Hematopoietic multipotent progenitor cell treated with erythropoietin and hydrocortisone succinate and interleukin-3 and kit ligand, for 6 days (in vitro differentiated cells): ENCODE measurements around the gene RFPL3.
A peak's percentile ranks its signal among the peaks of the same experiment; 100 is the strongest.
"Not testable (repeated sequence)": the region's sequence is repeated elsewhere in the genome, so short reads cannot be mapped to it uniquely, and the experiment has no call there.

ENCODE experiments used
- DNase-seq: peaks from one replicate; pipeline ENCODE4 v3.0.0-alpha.2; 2015

The RFPL3 gene

DNA sequence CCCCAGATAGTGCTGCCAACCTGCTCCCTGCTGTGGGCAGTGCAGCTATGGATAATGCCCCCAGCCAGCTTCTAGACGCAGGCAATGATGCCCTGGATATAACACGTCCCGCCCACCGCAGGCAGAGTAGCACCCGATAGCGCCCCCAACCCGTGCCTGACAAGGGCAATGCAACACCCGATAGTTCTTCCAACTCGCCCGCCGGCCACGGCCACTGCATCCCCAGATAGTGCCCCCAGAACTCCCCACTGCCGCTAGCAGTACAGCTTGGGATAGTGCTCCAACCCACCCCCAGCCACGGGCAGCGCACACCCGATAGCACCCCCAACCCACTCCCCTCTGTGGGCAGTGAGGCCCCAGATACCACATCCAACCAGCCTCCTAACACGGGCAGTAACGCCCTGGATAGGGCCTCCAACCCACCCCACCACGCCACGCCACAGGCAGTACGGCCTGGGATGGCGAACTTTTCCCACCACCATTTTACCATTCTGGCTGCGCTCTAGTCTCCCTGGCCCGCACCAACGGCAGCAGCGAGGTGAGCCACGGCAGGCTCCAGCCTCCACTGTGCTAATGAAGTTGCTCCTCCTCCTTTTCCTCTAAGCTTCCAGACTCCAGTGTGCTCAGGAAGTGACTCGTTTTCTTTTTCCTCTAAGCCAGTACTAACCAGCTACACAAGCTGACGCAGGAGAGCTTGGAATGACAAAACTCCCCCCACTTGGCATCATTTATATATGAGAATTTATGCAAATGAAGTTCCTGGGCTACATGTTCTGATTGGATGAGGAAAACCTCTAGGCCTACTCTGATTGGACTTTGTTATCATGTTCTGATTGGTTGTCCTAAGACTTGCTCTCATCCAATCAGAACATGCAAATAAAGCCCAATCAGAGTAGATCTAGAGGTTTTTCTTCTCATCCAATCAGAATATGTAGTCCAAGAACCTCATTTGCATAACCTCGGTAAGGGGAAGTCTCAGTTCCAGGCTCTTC lies 3.0 kb upstream of the RFPL3 start:
- DNase-seq: no peak

DNA sequence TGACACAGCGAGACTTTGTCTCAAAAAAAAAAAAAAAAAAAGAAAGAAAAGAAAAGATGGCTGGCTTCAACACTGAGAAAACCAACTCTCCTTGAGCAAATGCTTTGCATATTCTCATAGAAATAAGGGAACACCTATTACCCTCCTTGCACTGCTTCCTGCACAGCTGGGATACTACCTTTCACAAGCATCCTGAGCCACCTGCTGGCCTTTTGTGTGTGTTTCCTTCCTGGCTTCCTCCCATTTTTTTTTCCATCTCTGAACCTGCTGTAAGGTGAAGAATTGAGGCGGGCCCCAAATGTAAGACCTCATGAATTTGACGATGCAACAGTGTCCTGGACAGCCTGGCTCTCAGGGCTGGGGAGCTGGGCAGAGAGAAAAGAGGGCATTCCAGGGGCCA lies 1.9 kb upstream of the RFPL3 start:
- no peak for DNase-seq

DNA sequence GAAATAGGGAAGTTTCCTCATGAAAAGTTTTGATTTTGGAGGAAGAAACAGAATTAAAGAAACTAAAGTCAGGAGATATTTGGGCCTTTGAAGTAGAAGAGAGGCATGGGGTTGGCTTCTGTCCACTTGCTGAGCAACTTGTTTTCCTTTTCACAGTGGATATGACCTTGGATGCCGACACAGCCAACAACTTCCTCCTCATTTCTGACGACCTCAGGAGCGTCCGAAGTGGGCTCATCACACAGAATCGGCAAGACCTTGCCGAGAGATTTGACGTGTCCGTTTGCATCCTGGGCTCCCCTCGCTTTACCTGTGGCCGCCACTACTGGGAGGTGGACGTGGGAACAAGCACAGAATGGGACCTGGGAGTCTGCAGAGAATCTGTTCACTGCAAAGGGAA lies 2.4 kb downstream of the RFPL3 start:
- not testable (repeated sequence) for DNase-seq

DNA sequence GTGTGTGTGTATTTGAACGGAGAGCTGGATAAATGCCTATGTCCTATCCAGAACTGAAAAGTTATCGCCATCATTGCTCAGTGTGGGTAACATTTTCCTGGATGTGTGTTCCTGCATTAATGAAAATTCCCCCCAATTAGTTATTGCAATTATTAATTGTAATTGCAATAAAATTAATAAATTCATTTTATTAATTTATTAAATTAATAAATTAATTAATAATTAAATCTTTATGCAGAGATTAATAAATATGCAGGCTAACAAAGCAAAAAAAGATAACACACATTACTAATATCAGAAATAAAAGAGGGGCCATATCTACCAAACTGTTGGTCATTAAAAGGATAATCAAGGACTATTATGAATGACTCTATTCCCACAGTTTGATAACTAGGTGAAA lies 3.6 kb downstream of the RFPL3 start:
- no peak for DNase-seq

DNA sequence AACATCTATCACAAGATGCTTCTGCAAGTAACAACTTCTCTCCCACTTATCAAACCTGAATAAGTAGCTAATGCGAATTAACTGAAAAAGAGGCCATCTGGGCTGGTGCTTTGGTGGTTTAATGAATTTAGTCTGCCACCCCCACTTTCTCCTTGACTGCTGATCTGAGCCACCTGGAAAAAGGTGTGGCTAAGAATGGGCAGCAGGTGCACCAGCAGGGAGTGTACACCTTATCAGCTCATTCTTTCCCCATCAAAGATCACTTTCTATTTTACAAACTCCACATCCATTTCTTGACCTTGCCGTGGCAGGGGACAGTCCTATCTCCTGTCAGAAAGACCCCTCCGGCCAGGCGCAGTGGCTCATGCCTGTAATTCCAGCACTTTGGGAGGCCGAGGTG lies 6.5 kb downstream of the RFPL3 start:
- DNase-seq: no peak

DNA sequence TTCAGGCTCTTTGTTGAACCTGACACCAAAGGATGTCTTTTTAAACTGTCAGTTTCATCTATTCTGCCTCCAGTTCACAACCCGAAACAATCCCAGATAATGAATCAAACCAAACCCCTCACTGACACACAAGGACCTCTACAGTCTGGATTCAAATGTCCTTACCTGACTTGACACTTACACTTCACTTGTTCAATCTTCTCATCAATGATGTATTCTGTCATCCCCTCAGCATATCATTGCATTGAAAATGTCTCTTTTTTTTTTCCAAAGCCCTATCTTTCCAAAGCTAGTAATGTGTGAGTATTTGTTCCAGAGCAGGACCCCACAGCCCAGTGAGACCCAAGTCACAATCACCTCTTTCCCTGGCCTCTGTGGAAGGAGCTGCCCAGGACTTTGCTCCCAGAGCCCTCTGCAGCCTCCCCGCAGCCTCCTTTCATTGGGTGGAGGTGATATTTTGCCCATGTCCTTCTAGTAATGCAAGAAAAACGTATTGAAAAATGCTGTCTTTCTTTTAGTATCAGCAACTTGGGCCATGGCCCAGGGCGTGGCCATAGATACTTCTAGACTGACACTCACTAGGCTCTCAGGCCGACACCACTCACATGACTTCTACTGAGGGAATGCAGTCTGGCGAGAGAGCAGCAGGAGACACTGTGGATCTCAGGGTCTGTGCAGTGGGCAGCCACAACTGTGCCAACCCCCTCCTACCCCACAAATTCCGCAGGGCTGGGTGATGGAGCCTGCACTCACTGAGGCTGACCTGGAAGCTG lies 18.2 kb downstream of the RFPL3 start:
- no peak for DNase-seq

DNA sequence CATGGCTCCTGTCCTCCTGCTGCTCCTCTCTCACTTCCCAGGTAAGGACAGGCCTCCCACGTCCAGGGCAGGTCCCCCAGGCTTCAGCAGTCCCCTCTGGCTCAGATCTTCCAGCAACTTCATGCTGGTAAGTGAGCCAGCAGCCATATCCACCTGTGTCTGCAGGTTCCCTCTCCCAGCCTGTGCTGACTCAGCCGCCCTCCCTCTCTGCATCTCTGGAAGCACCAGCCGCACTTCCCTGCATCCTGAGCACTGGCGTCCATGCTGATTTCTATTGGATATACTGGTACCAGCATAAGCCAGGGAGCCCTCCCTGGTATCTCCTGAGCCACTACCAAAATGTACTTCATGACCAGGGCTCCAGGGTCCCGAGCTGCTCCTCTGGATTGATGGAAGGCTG lies 19.0 kb downstream of the RFPL3 start:
- DNase-seq: no peak

DNA sequence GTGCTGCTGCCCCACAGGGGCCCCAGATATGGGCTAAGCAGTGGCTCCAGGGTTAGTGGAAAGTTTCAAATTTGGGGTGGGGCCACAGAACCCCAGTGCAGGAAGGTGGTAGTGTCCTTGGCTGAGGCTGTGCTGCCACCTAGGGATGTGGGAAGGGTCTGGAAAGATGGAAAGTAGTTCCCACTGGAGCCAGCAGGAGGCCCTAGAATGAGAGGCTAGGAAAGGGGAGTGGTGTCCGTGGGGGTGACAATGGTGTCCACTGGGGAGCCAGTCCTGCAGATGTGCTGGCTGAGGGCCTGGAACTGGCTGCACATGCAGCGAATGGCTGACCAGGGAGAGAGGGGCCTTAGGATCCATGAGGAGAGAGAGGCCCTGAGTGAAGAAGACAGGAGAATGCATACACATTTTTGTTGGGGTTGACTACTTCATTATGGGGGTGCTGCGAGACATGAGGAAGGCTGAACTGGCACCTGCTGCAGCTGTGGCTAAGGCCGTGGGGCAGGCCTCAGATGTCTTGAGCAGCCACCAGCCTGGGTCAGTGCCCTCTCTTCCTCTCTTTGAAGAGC lies 21.1 kb downstream of the RFPL3 start:
- DNase-seq: peak; percentile 72

DNA sequence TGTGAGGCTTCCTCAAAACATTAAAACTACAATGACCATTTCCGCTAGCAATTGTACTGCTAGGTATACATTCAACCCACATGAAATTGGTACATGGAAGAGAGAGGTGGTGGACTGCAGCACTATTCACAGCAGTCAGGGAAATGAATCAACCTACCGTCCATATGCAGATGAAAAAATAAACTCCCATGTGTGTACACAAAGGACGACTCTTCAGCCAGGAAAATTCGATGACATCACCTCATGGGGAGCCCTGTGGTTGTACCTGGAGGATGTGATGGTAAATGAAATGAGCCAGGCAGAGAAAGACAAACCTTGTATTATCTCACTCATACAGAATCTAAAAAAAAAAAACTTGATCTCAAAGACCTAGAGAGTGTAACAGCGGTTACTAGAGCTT lies 23.3 kb downstream of the RFPL3 start:
- DNase-seq: no peak

DNA sequence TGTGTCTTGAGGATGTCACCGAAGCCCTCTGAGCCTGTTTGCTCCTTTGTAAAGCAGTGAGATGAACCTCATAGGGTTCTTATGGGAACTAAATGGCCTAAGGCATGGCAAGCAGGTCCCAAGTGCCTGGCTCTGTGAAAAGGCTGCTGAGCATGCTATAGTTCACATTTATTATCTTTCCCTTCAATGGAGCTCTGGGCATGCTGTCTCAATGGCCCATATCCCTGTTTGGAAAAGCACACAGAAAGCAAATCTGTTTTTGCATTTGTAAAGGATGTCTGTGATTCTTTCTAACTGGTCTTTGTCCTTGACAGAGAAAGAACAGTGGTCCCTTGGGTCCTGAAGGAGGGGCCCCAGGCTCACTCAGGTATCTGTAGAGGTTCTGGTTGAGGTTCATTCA lies 28.0 kb downstream of the RFPL3 start:
- DNase-seq: no peak

DNA sequence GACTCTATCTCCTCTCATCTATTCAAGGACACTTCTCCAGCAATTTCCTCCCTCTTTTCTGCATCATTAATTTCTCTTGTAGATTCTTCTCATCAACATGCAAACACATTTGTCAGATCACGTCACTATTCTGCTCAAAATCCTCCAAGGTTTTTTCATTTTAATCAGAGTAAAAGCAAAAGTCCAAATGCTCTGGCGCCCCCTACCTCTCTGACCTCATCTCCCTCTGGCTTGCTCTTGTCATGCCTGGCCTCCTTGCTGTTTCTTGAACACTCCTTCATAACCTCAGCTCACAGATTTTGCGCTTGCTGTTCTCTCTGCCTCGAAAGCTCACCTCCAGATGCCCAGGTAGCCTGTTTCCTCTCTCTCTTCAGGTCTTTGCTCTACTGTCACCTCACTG lies 32.0 kb downstream of the RFPL3 start:
- DNase-seq: peak; percentile 67

DNA sequence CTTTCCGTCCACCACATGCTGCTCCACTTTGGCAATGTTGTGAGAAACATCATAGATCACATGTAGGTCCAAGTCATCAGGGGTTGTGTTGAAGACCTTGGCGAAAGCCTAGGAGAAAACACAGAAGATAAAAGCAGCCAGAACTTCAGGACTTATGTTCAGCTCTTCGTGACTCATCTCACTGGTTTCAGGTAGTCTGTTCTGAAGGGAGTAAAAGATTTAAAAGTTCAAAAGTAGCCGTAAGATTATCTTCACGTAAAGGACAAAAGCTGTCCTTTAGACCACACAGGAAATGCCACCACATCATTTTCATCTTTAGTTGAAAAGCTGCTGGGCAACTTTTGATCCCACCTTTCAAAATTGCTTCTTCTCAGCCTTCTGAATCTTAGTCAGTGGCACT lies 37.4 kb downstream of the RFPL3 start:
- DNase-seq: no peak

DNA sequence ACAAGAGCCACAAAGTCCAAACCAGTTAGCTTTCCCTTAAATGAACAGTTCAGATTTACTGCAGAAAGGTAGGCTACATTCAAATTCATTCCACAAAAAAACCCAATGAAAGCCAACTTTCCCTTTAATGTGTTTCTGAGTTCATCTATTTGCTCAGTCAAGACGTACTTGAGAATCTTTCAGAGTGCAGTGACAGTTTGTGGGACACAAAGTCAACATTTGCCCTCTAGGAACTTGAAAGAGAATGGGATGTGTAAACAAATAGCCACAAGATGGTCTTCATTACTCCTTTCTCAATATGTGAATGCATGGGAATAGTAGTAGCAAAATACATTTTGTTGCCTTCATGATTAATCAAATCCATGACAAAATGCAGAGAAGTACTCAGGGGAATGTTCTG lies 38.6 kb downstream of the RFPL3 start:
- no peak for DNase-seq

DNA sequence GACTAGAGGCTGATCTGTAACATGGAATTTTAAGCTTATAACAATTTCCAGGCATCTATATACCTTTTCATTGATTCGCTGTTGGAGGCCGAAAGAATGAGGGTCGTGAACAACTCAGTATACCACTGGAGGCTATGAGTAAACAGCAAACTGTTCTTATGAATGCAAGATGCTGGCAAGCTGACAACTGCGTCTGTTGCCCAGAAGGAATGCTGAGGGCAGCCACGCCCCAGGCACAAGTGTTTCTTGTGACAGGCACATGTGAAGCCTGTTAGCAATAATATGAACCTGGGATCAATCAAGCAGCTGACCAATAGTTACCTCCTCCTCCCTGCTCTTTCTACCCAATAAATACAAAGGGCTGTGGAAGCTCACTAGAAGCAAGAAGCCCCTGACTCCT lies 39.1 kb downstream of the RFPL3 start:
- DNase-seq: no peak

DNA sequence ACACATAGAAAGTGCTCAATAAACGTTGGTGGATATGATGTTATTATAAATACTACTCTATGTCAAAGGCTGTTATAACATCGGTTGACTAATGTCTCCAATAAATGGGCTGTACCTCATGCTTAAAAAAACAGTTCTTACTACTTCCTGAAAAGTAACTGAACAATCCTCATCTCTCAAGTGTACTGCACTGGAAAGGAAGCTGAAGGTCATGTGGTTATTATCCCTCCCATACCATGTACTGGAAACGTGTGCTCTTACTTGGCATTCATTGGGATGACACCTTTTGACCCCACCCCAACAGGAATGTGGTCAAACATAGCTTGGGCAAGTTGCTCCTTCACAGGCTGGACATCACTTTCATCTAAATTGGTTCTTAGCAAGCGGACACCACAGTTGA lies 43.8 kb downstream of the RFPL3 start:
- DNase-seq: no peak

DNA sequence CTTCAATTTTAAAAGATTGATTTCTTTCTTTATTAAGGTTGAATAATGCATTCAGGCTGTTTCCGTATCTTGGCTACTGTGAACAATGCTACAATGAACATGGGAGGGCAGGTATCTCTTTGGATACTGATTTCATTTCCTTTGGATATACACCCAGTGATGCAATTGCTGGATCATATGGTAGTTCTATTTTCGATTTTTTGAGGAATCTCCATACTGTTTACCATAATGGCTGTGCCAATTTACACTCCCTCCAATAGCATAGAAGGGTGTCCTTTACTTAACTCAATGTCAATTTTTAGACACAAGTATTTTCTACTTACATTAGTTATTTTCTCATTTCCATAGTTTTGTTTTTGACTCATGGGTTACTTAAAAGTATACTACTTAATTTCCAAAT lies 46.4 kb downstream of the RFPL3 start:
- DNase-seq: no peak

DNA sequence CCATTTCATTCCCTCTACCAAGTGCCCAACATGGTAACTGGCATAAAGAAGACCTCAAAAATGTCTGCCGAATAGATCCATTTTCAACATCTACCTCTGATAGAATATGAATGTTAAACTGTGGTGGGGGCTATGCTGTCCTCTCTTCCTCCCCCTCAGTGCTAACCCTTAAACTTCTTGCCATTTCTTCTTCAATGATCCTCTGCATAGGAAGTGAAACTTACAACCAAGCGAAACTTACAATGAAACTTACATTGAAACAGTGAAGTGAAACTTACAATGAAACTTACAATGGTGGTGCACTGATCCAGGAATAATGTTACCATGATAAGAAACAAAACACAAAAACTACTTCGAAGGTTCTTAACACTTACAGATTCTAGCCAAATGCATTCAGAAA lies 49.6 kb downstream of the RFPL3 start:
- no peak for DNase-seq

DNA sequence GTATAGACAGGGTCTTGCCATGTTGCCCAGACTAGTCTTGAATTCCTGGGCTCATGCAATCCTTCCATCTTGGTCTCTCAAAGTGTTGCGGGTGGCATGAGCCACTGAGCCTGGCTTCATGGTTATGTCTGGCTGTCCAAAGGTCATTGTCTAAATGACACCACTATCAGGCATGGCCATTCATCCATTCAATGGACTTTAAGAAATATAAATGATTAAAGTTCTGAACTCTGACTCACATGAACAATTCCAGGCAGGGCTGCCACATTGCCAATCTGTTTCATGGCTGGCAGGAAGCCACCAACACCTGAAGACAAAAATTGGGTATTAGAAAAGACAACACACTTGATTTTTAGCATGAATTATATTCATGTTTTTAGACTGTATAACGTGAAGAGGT lies 50.3 kb downstream of the RFPL3 start:
- no peak for DNase-seq

DNA sequence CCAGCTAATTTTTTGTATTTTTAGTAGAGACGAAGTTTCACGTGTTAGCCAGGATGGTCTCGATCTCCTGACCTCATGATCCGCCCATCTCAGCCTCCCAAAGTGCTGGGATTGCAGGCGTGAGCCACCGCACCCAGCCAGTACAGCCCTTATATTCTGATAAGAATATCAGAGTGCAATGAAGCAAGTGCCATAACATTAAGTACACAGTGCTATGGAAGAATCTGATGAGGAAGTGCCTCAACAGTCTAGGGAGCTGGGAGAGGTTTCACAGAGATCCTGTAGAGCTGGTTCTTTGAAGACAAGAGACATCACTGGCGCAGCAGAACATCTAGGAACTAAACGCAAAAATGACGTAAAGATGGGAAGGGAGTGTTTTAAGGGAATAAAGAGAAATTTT lies 52.3 kb downstream of the RFPL3 start:
- peak; percentile 36 for DNase-seq

DNA sequence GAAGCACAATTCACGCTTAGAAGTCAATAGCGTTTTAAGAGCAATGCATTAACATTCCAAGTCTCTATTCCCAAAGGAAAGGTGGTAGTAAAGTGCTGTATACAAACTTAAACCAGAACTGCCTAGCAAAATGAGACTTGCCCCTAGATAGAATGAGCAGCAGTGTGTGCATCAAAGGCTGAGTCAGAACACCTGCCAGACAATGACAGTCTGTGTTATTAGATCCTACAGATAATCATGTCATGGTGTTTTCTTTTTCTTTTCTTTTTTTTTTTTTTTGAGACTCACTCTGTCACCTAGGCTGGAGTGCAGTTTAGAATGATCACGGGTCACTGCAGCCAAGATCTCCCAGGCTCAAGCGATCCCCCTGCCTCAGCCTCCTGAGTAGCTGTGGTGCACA lies 52.8 kb downstream of the RFPL3 start:
- DNase-seq: peak; percentile 15
